Stimulated activated CD8-positive, alpha-beta memory T cell treated with anti-CD3 and anti-CD28 coated beads, Interleukin-15, amount 100 ng/mL, for 4 hours (primary cell): ENCODE measurements around the gene CASTOR2.
"Not testable (repeated sequence)": the region's sequence is repeated elsewhere in the genome, so short reads cannot be mapped to it uniquely, and the experiment has no call there.

Source experiments
- DNase-seq, 2 donors: peaks; one replicate each; pipeline ENCODE4 v3.0.0-alpha.2; 2020; ENCODE audit warnings: low read depth in 2 of 2

The CASTOR2 gene

GRCh38 chr7:75050501-75050900 is 86.0 kb downstream of the CASTOR2 start:
- DNase-seq: no peak

- no peak for DNase-seq
Observed at GRCh38 chr7:75054744-75055143, 90.2 kb downstream of the CASTOR2 start.

GRCh38 chr7:75055155-75055554 is 90.7 kb downstream of the CASTOR2 start:
- DNase-seq: no peak

- no peak for DNase-seq
Observed at GRCh38 chr7:75055830-75056772, 91.6 kb downstream of the CASTOR2 start.

GRCh38 chr7:75058406-75058805 is 93.9 kb downstream of the CASTOR2 start:
- no peak for DNase-seq

GRCh38 chr7:75064291-75064690 is 99.8 kb downstream of the CASTOR2 start:
- DNase-seq: no peak

GRCh38 chr7:75064801-75065200 is 100.3 kb downstream of the CASTOR2 start:
- no peak for DNase-seq

GRCh38 chr7:75066521-75066920 is 102.0 kb downstream of the CASTOR2 start:
- no peak for DNase-seq

- no peak for DNase-seq
Observed at GRCh38 chr7:75072981-75073283, 108.4 kb downstream of the CASTOR2 start.

- DNase-seq: not testable (repeated sequence)
Observed at GRCh38 chr7:75074262-75074641, 109.7 kb downstream of the CASTOR2 start.
